ENCODE results near the gene SRGN. TPM values are rescaled to one million over a fixed set of nuclear protein-coding genes. Genes with fewer than 3 reads are reported as not detected.
"Not testable (repeated sequence)": the region's sequence is repeated elsewhere in the genome, so short reads cannot be mapped to it uniquely, and the experiment has no call there.

Gene SRGN
- total and polyA plus RNA-seq, 4 experiments from 2014 or later: 122 to 298 (median 150) TPM

DNA sequence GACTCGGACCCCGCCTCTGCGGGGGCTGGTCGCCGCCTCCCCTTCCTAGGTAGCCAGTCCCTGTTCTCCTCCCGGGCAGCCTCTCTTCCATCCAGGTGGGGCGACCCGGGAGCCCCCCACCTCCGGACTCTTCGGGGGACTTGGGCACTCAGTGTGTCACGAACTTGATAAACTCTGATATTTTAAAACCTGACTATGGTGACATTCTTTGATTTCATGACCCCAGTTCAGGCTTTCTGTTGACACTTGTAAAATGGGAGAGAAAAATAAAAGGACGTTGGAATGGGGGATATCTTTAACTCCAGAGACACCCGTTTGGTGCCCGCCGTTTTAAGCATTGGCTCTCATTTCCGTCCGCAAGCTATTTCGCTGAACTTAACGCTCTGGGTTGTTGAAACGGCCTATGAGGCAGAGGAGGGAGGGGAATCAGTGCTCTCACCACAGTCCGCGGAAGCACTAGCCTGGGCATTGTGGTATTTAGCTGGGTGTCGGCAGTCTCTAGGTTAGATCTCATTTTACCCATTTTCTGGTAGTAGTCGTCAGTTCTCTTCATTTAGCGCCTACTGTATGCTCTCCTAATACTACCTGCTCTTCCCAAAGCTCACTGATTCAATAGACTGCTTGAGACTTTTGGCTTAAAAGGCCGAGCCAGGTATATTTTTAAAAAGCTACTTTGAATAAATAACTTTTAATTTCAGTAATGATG lies 36.8 kb downstream of the SRGN start:
- DNase-seq: peak; percentile 50 to 73 (median 51)
- Histone ChIP-seq H3K27ac (ENCODE audit: low read depth, low read length) (peak overlapping the region; percentile 96), H3K36me3 (ENCODE audit: insufficient read depth, low read length) (no peaks in the 10 kb centered on the region), H3K27me3 (ENCODE audit: insufficient read depth, low read length) (no peaks in the 10 kb centered on the region), H3K9me3 (ENCODE audit: control insufficient read depth in 1 of 2, low read length in 2 of 2) (no peaks in the 10 kb centered on the region), H3K4me1 (ENCODE audit: insufficient read depth, low read length) (peaks cover 44% of the 10 kb centered on the region), H3K4me3 (ENCODE audit: low read length in 2 of 2) (peak overlapping the region; percentile 37 to 81)
- intact Hi-C loops (cut with micrococcal nuclease): loop anchor here (1.0 to 5.0 kb wide), 3 partner anchors 55 to 283 kb away; no protein-coding TSS in a partner anchor
- ChIA-PET POLR2A (ENCODE audit: partially characterized antibody) (interaction anchor here (0.6 to 2.1 kb wide), 17 partner anchors 10 to 398 kb away, joined by 3 to 15 read pairs (median 4); partner anchors contain the start of genes DDX21 and SUPV3L1), CTCF (ENCODE audit: partially characterized antibody) (interaction anchor here (0.8 to 1.4 kb wide), 4 partner anchors 31 to 383 kb away, joined by 3 to 4 read pairs (median 4); no protein-coding TSS in a partner anchor)
- Mint-ChIP-seq H3K27ac (peak overlapping the region; percentile 89 to 99 (median 94)), H3K4me3 (peak overlapping the region; percentile 88 to 96 (median 94)), H3K27me3 (no peaks in the 10 kb centered on the region), H3K9me3 (no peaks in the 10 kb centered on the region), H3K4me1 (peaks cover 17 to 34% (median 26%) of the 10 kb centered on the region in 4 donors), H3K36me3 (peaks cover 0 to 15% of the 10 kb centered on the region in 2 donors)

DNA sequence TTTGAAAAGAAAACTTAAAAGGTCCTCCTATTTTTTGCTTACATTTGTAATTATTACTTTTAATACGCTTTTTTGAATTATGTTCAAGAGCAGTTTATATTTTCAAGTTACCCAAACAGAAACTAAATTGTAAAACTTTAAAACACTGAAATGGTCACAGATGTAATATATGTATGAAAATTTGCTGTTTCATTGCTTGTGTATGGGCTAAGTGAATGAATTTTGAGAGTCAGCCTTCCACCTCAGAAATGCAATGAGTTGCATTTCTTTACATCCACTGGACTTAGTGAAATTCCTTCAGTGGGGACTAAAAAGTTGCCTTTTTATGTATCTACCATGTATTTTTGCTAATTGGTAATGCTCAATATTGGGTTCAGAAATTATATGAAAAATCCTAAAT lies 37.7 kb downstream of the SRGN start:
- Mint-ChIP-seq H3K4me3 (peak overlapping the region; percentile 40 to 96 (median 93)), H3K27me3 (no peaks in the 10 kb centered on the region), H3K27ac (peak overlapping the region in 2 of 7 donors; percentile 94 to 99), H3K4me1 (peaks cover 24 to 43% (median 34%) of the 10 kb centered on the region in 4 donors), H3K9me3 (no peaks in the 10 kb centered on the region), H3K36me3 (peaks cover 0 to 15% of the 10 kb centered on the region in 2 donors)
- Histone ChIP-seq H3K4me3 (ENCODE audit: low read length in 2 of 2) (no peak overlapping the region), H3K9me3 (ENCODE audit: control insufficient read depth in 1 of 2, low read length in 2 of 2) (no peaks in the 10 kb centered on the region), H3K27ac (ENCODE audit: low read depth, low read length) (peak overlapping the region; percentile 96), H3K4me1 (ENCODE audit: insufficient read depth, low read length) (peaks cover 53% of the 10 kb centered on the region), H3K36me3 (ENCODE audit: insufficient read depth, low read length) (no peaks in the 10 kb centered on the region), H3K27me3 (ENCODE audit: insufficient read depth, low read length) (no peaks in the 10 kb centered on the region)
- ChIA-PET POLR2A (ENCODE audit: partially characterized antibody) (interaction anchor here (0.6 to 2.1 kb wide), 7 partner anchors 38 to 399 kb away, joined by 3 to 15 read pairs (median 5); partner anchors contain the start of genes DDX21 and SUPV3L1), CTCF (ENCODE audit: partially characterized antibody) (interaction anchor here (0.8 kb wide), 1 partner anchor 32 kb away, joined by 3 read pairs; no protein-coding TSS in a partner anchor)
- intact Hi-C loops (cut with micrococcal nuclease): no loop called here
- DNase-seq: no peak

DNA sequence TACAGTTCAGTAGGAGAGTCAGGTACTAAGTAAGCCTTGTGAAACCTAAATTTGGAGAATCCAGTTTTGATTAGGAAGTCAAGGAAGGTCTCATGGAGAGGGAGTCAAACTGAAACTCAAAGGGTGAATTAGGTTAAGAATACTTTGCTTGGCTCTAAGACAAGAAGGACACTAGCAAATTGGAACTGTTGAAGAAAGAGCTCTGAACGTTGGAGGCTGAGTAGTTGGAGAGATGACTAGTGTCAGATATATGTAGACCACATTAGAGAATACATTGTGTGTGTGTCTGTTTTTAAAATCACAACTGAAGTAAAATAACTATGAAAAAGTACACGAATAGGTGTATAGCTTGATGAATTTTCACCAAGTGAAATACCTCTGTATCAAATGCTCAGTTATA lies 42.3 kb downstream of the SRGN start:
- H3K4me3 Mint-ChIP-seq: peak overlapping the region in 2 of 8 donors; percentile 27 to 57
- H3K4me1 Mint-ChIP-seq: peaks cover 21 to 53% (median 38%) of the 10 kb centered on the region in 4 donors

DNA sequence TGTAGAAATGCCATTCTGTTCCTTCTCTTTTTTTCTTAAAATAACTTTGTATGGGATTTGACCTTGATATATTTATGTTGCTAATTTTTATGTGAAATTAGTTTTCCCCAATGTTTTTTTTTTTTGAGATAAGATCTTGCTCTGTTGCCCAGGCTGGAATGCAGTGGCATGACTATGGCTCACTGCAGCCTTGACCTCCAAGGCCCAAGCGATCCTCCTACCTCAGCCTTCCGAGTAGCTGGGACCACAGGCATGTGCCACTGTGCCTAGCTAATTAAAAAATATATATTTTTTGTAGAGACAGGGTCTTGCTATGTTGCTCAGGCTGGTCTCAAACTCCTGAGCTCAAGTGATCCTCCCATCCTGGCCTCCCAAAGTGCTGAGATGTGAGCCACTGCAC lies 52.1 kb downstream of the SRGN start:
- Mint-ChIP-seq H3K27ac (peak overlapping the region in 1 of 7 donors; percentile 61), H3K4me3 (no peak overlapping the region), H3K4me1 (peaks cover 18 to 36% (median 35%) of the 10 kb centered on the region in 4 donors), H3K27me3 (no peaks in the 10 kb centered on the region), H3K36me3 (peaks cover 11 to 42% of the 10 kb centered on the region in 2 donors), H3K9me3 (no peaks in the 10 kb centered on the region)
- no peak for DNase-seq
- CTCF ChIA-PET (ENCODE audit: partially characterized antibody): interaction anchor here (0.7 kb wide), 1 partner anchor 29 kb away, joined by 3 read pairs; no protein-coding TSS in a partner anchor
- Histone ChIP-seq H3K27me3 (ENCODE audit: insufficient read depth, low read length) (no peaks in the 10 kb centered on the region), H3K4me1 (ENCODE audit: insufficient read depth, low read length) (no peaks in the 10 kb centered on the region), H3K36me3 (ENCODE audit: insufficient read depth, low read length) (peaks cover 7% of the 10 kb centered on the region), H3K9me3 (ENCODE audit: control insufficient read depth in 1 of 2, low read length in 2 of 2) (no peaks in the 10 kb centered on the region), H3K27ac (ENCODE audit: low read depth, low read length) (no peak overlapping the region), H3K4me3 (ENCODE audit: low read length in 2 of 2) (no peak overlapping the region)
- intact Hi-C loops (cut with micrococcal nuclease): no loop called here
- POLR2A ChIA-PET (ENCODE audit: partially characterized antibody): interaction anchor here (0.6 kb wide), 1 partner anchor 8 kb away, joined by 3 read pairs; no protein-coding TSS in a partner anchor

More for the DNA sequence above, 42.3 kb downstream of the SRGN start:
- Mint-ChIP-seq H3K27ac (peak overlapping the region in 2 of 7 donors; percentile 6 to 8), H3K36me3 (peaks cover 15 to 24% of the 10 kb centered on the region in 2 donors), H3K27me3 (no peaks in the 10 kb centered on the region), H3K9me3 (no peaks in the 10 kb centered on the region)
- Histone ChIP-seq H3K27me3 (ENCODE audit: insufficient read depth, low read length) (no peaks in the 10 kb centered on the region), H3K36me3 (ENCODE audit: insufficient read depth, low read length) (peaks cover 6% of the 10 kb centered on the region), H3K9me3 (ENCODE audit: control insufficient read depth in 1 of 2, low read length in 2 of 2) (no peaks in the 10 kb centered on the region), H3K4me1 (ENCODE audit: insufficient read depth, low read length) (peaks cover 52% of the 10 kb centered on the region), H3K27ac (ENCODE audit: low read depth, low read length) (no peak overlapping the region), H3K4me3 (ENCODE audit: low read length in 2 of 2) (no peak overlapping the region)
- CTCF ChIA-PET (ENCODE audit: partially characterized antibody): no interaction called here
- intact Hi-C loops (cut with micrococcal nuclease): no loop called here
- POLR2A ChIA-PET (ENCODE audit: partially characterized antibody): no interaction called here
- no peak for DNase-seq

DNA sequence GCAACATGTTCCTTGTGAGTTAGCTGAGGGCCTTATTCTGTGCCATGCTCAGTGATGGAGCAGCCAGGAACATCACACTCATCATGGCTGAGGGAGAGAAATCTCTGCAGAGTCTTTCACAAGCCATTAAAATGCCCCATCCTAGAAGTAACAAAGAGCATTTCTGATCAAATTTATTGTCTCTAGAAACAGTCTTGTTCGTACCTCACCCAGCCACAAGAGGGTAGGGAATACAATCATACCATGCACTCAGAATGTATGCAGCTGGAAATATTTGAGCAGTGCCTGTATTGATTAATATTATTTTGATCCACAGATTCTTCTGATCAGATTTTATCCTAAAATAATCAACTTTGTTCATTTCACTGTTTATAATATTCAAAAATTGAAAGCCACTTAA lies 53.4 kb downstream of the SRGN start:
- H3K4me3 ChIP-seq (ENCODE audit: low read length in 2 of 2): no peak overlapping the region
- H3K9me3 Mint-ChIP-seq: no peaks in the 10 kb centered on the region
- CTCF ChIA-PET (ENCODE audit: partially characterized antibody): no interaction called here
- H3K4me3 Mint-ChIP-seq: no peak overlapping the region
- peak overlapping the region in 2 of 7 donors; percentile 17 to 35 for H3K27ac Mint-ChIP-seq
- no peak overlapping the region for H3K27ac ChIP-seq (ENCODE audit: low read depth, low read length)
- POLR2A ChIA-PET (ENCODE audit: partially characterized antibody): no interaction called here
- peaks cover 6 to 33% of the 10 kb centered on the region in 2 donors for H3K36me3 Mint-ChIP-seq
- H3K4me1 ChIP-seq (ENCODE audit: insufficient read depth, low read length): peaks cover under 1% of the 10 kb centered on the region
- peaks cover 7% of the 10 kb centered on the region for H3K36me3 ChIP-seq (ENCODE audit: insufficient read depth, low read length)
- intact Hi-C loops (cut with micrococcal nuclease): no loop called here
- no peak for DNase-seq
- no peaks in the 10 kb centered on the region for H3K9me3 ChIP-seq (ENCODE audit: control insufficient read depth in 1 of 2, low read length in 2 of 2)
- H3K27me3 ChIP-seq (ENCODE audit: insufficient read depth, low read length): no peaks in the 10 kb centered on the region
- H3K4me1 Mint-ChIP-seq: peaks cover 22 to 44% (median 37%) of the 10 kb centered on the region in 4 donors
- H3K27me3 Mint-ChIP-seq: no peaks in the 10 kb centered on the region

DNA sequence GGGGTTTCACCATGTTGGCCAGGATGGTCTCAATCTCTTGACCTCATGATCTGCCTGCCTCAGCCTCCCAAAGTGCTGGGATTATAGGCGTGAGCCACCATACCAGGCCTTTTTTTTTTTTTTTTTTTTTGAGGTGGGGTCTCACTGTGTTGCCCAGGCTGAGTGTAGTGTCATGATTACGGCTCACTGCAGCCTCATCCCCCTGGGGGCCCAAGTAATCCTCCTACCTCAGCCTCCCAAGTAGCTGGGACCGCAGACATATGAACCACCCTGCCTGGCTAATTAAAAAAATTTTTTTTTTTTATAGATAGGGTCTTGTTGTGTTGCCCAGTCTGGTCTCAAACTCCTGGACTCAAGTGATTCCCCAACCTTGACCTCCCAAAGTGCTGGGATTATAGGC lies 54.2 kb downstream of the SRGN start:
- H3K36me3 ChIP-seq (ENCODE audit: insufficient read depth, low read length); H3K27me3 Mint-ChIP-seq; POLR2A ChIA-PET (ENCODE audit: partially characterized antibody); intact Hi-C loops (cut with micrococcal nuclease); DNase-seq; H3K27ac ChIP-seq (ENCODE audit: low read depth, low read length); H3K4me3 ChIP-seq (ENCODE audit: low read length in 2 of 2); H3K4me1 ChIP-seq (ENCODE audit: insufficient read depth, low read length); H3K9me3 Mint-ChIP-seq; H3K4me3 Mint-ChIP-seq; H3K27me3 ChIP-seq (ENCODE audit: insufficient read depth, low read length); H3K9me3 ChIP-seq (ENCODE audit: control insufficient read depth in 1 of 2, low read length in 2 of 2); CTCF ChIA-PET (ENCODE audit: partially characterized antibody): not testable (repeated sequence)
- Mint-ChIP-seq H3K27ac (peak overlapping the region in 2 of 7 donors; percentile 8 to 67), H3K4me1 (peaks cover 26 to 48% (median 43%) of the 10 kb centered on the region in 4 donors), H3K36me3 (peaks cover 6 to 35% of the 10 kb centered on the region in 2 donors)

DNA sequence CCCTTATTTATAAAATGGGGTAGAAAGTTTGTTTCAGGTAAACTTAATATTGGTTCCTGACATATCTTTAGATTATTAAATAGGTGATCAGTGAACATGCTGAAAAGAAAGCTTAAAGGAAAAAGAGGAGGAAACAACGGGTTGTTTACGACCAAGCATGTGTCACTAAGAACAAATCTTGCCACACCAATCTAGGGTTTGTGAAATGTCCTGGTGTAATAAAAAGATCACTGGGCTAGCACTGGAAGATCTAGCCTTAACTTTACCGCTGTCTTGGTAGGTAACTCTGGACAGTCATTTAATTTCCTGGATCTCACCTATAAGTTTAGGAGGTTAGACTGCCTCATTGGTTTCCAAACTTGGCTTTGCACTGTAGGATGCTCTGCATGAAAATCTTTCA lies 55.1 kb downstream of the SRGN start:
- POLR2A ChIA-PET (ENCODE audit: partially characterized antibody): no interaction called here
- H3K27me3 Mint-ChIP-seq: no peaks in the 10 kb centered on the region

More for the DNA sequence above, 55.1 kb downstream of the SRGN start:
- Histone ChIP-seq H3K4me1 (ENCODE audit: insufficient read depth, low read length) (peaks cover 12% of the 10 kb centered on the region), H3K36me3 (ENCODE audit: insufficient read depth, low read length) (no peaks in the 10 kb centered on the region), H3K9me3 (ENCODE audit: control insufficient read depth in 1 of 2, low read length in 2 of 2) (no peaks in the 10 kb centered on the region), H3K27me3 (ENCODE audit: insufficient read depth, low read length) (no peaks in the 10 kb centered on the region), H3K27ac (ENCODE audit: low read depth, low read length) (no peak overlapping the region), H3K4me3 (ENCODE audit: low read length in 2 of 2) (no peak overlapping the region)
- CTCF ChIA-PET (ENCODE audit: partially characterized antibody): no interaction called here
- intact Hi-C loops (cut with micrococcal nuclease): no loop called here
- H3K36me3 Mint-ChIP-seq: peaks cover 4 to 29% of the 10 kb centered on the region in 2 donors
- no peak overlapping the region for H3K4me3 Mint-ChIP-seq
- DNase-seq: no peak
- H3K4me1 Mint-ChIP-seq: peaks cover 29 to 45% (median 42%) of the 10 kb centered on the region in 4 donors
- H3K27ac Mint-ChIP-seq: no peak overlapping the region
- no peaks in the 10 kb centered on the region for H3K9me3 Mint-ChIP-seq

All from CD4-positive, alpha-beta memory T cell (primary cell).